ENCODE measurements around the gene PARD3B. TPM values are rescaled to one million over a fixed set of nuclear protein-coding genes. Genes with fewer than 3 reads are reported as not detected.

Gene PARD3B
- total and polyA plus RNA-seq, 10 of the 15 experiments (the other 5 are each of a cell fraction or from before 2014, with no cell fraction given): 0.01 to 0.54 (median 0.07) TPM; not detected in 7

DNA sequence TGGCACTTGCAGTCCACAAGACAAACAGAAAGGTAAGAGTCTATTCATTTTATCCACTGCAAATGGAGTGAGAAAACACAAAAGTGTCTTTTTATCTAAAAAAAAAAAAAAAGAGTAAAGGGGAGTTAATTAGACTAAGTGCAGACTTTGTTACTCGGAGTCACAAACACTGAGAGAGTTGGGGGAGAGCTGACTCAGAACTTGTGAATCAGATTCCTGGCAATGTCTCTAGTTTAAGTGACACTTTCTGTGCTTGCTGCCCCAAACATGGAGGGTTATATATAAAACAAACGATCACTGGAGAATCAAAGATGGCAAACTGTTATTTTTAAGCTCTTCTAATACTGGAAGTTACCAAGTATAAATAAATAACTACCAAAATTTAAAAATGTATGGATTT is 631.3 kb downstream of the PARD3B start:
- CTCF ChIA-PET: no interaction called here
- FAIRE-seq: no peak
- H3K36me3 ChIP-seq (ENCODE audit: control insufficient read depth in 2 of 2, insufficient read depth in 2 of 2, low read length in 1 of 2): no peaks in the 10 kb centered on the region
- no peaks in the 10 kb centered on the region for H3K27me3 ChIP-seq (replicated peaks in 1 of 2; ENCODE audit: control insufficient read depth in 2 of 2, insufficient read depth in 2 of 2, low read length in 1 of 2)
- intact Hi-C loops (cut with micrococcal nuclease; ENCODE audit: unreplicated experiment): no loop called here
- H3K4me2 ChIP-seq (ENCODE audit: control insufficient read depth, insufficient read depth): no peak overlapping the region
- RAD21 ChIA-PET (ENCODE audit: unreplicated experiment): no interaction called here
- SMC1A ChIA-PET (ENCODE audit: uncharacterized antibody, unreplicated experiment): no interaction called here
- no peak overlapping the region for H3K9ac ChIP-seq (ENCODE audit: control insufficient read depth, insufficient read depth, low read length)
- no peaks in the 10 kb centered on the region for H3K9me3 ChIP-seq (replicated peaks; ENCODE audit: control insufficient read depth, insufficient read depth, low read length)
- POLR2A ChIA-PET: no interaction called here
- in situ Hi-C loops (cut with MboI): no loop called here
- H3K27ac ChIP-seq (ENCODE audit: control insufficient read depth, insufficient read depth): no peak overlapping the region
- 0% methylated on average over 2 of the region's 2 CpGs for WGBS (ENCODE audit: insufficient coverage, insufficient replicate concordance, low lambda C conversion rate, missing lambda C conversion rate)
- H2AFZ ChIP-seq (ENCODE audit: control insufficient read depth, low read depth, low read length): no peak overlapping the region
- DNase-seq (ENCODE audit: low read depth, low spot score): no peak
- no peaks in the 10 kb centered on the region for H3K4me1 ChIP-seq (ENCODE audit: control insufficient read depth, insufficient read depth, low read length)
- no peaks in the 10 kb centered on the region for H3K79me2 ChIP-seq (ENCODE audit: control insufficient read depth, insufficient read depth, low read length)
- TF ChIP-seq, protein P1, sequence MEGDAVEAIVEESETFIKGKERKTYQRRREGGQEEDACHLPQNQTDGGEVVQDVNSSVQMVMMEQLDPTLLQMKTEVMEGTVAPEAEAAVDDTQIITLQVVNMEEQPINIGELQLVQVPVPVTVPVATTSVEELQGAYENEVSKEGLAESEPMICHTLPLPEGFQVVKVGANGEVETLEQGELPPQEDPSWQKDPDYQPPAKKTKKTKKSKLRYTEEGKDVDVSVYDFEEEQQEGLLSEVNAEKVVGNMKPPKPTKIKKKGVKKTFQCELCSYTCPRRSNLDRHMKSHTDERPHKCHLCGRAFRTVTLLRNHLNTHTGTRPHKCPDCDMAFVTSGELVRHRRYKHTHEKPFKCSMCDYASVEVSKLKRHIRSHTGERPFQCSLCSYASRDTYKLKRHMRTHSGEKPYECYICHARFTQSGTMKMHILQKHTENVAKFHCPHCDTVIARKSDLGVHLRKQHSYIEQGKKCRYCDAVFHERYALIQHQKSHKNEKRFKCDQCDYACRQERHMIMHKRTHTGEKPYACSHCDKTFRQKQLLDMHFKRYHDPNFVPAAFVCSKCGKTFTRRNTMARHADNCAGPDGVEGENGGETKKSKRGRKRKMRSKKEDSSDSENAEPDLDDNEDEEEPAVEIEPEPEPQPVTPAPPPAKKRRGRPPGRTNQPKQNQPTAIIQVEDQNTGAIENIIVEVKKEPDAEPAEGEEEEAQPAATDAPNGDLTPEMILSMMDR (IDR thresholded peaks at IDR 0.05 in 2 of 3, conservative IDR thresholded peaks at IDR 0.05 in 1 of 3; ENCODE audit: control insufficient read depth in 2 of 3, extremely low read depth in 1 of 3, insufficient read depth in 1 of 3, low read depth in 3 of 3, low read length in 3 of 3): no peak
- H3K4me3 ChIP-seq: no peak overlapping the region
- ATAC-seq: no peak
- no peaks in the 10 kb centered on the region for H4K20me1 ChIP-seq (ENCODE audit: control insufficient read depth, insufficient read depth)
- no TSS peak for BruUV-seq (replicated peaks)

DNA sequence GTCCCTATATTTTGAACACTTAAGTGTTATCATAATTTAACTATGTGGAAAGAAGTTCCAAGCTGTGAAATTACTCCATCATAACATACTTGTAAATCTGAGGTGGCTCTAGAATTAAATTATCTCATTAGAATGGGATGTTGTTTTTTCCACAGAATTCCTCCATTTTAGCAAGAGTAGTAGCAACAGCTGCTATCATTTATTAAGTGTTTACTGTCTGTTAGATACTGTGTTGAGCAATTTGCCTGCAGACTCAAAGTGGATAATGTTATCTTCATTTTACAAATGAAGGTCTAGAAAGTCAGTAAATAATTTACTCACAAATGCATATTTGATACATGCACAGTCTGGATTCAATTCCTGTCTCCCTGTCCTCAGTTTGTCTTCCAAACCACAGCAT is 632.3 kb downstream of the PARD3B start:
- no peaks in the 10 kb centered on the region for H3K36me3 ChIP-seq (ENCODE audit: control insufficient read depth in 2 of 2, insufficient read depth in 2 of 2, low read length in 1 of 2)
- no peak overlapping the region for H3K9ac ChIP-seq (ENCODE audit: control insufficient read depth, insufficient read depth, low read length)
- no peaks in the 10 kb centered on the region for H3K4me1 ChIP-seq (ENCODE audit: control insufficient read depth, insufficient read depth, low read length)
- no peak overlapping the region for H3K4me2 ChIP-seq (ENCODE audit: control insufficient read depth, insufficient read depth)
- intact Hi-C loops (cut with micrococcal nuclease; ENCODE audit: unreplicated experiment): no loop called here
- no peaks in the 10 kb centered on the region for H4K20me1 ChIP-seq (ENCODE audit: control insufficient read depth, insufficient read depth)
- ATAC-seq (no peak), FAIRE-seq (no peak), DNase-seq (ENCODE audit: low read depth, low spot score) (no peak)
- H3K79me2 ChIP-seq (ENCODE audit: control insufficient read depth, insufficient read depth, low read length): no peaks in the 10 kb centered on the region
- ChIA-PET SMC1A (ENCODE audit: uncharacterized antibody, unreplicated experiment) (no interaction called here), RAD21 (ENCODE audit: unreplicated experiment) (no interaction called here), CTCF (no interaction called here), POLR2A (no interaction called here)
- H3K9me3 ChIP-seq (replicated peaks; ENCODE audit: control insufficient read depth, insufficient read depth, low read length): no peaks in the 10 kb centered on the region
- H2AFZ ChIP-seq (ENCODE audit: control insufficient read depth, low read depth, low read length): no peak overlapping the region
- TF ChIP-seq SMAD5 (IDR thresholded peaks at IDR 0.05; ENCODE audit: low read depth) (no peak), WRNIP1 (IDR thresholded peaks at IDR 0.05; ENCODE audit: borderline replicate concordance, low read depth, low read length) (no peak), ATF7 (IDR thresholded peaks at IDR 0.05; ENCODE audit: low read depth) (no peak), MTA2 (IDR thresholded peaks at IDR 0.05; ENCODE audit: low read depth) (no peak), KAT2A (conservative IDR thresholded peaks at IDR 0.05; ENCODE audit: control insufficient read depth, low read depth, low read length) (no peak)
- TF ChIP-seq, protein P2, sequence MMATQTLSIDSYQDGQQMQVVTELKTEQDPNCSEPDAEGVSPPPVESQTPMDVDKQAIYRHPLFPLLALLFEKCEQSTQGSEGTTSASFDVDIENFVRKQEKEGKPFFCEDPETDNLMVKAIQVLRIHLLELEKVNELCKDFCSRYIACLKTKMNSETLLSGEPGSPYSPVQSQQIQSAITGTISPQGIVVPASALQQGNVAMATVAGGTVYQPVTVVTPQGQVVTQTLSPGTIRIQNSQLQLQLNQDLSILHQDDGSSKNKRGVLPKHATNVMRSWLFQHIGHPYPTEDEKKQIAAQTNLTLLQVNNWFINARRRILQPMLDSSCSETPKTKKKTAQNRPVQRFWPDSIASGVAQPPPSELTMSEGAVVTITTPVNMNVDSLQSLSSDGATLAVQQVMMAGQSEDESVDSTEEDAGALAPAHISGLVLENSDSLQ (IDR thresholded peaks at IDR 0.05): no peak
- H3K4me3 ChIP-seq: no peak overlapping the region
- H3K27ac ChIP-seq (ENCODE audit: control insufficient read depth, insufficient read depth): no peak overlapping the region
- in situ Hi-C loops (cut with MboI): no loop called here
- H3K27me3 ChIP-seq (replicated peaks in 1 of 2; ENCODE audit: control insufficient read depth in 2 of 2, insufficient read depth in 2 of 2, low read length in 1 of 2): no peaks in the 10 kb centered on the region
- no TSS peak for BruUV-seq (replicated peaks)
